ENCODE results near the gene RTP1.

Gene RTP1

GRCh38 chr3:187242900-187243299, 45.6 kb downstream of the RTP1 start:
- DNase-seq (ENCODE audit: low read depth) = no peak

GRCh38 chr3:187243933-187244524, 46.7 kb downstream of the RTP1 start:
- no peak for DNase-seq (ENCODE audit: low read depth)

GRCh38 chr3:187247398-187247797, 50.1 kb downstream of the RTP1 start:
- no peak for DNase-seq (ENCODE audit: low read depth)

Measured in stimulated activated CD8-positive, alpha-beta memory T cell treated with anti-CD3 and anti-CD28 coated beads, Interleukin-12 subunit alpha, Interleukin-12 subunit beta, amount 100 ng/mL, for 4 hours (primary cell).